Muscle of back (tissue), 11 donors: ENCODE data around the gene SARM1. TPM values are rescaled to one million over a fixed set of nuclear protein-coding genes. Genes with fewer than 3 reads are reported as not detected.

Source experiments
- DNase-seq, 3 donors: peaks; one replicate each; pipeline versions ENCODE4 v3.0.0 to v3.0.0-alpha.2; 2013
- polyA plus RNA-seq, 10 donors: library from polyadenylated mRNA; unstranded; fragments of 120-200 nt; gene quantifications; one replicate each; pipeline ENCODE4 v1.2.1, GENCODE V29; 2013; ENCODE audit not compliant: insufficient read length in 10 of 10

The SARM1 gene
- polyA plus RNA-seq, 10 donors, result 4.8 to 8.5 (median 5.8) TPM

GRCh38 chr17:28394337-28395116 is 23.0 kb downstream of the SARM1 start:
- DNase-seq, result no peak

- no peak for DNase-seq
Measured at GRCh38 chr17:28395426-28395825, 23.9 kb downstream of the SARM1 start.

- DNase-seq, result no peak
Measured at GRCh38 chr17:28395968-28396367, 24.5 kb downstream of the SARM1 start.

GRCh38 chr17:28396635-28397239 is 25.2 kb downstream of the SARM1 start:
- no peak for DNase-seq

GRCh38 chr17:28397275-28397674 is 25.8 kb downstream of the SARM1 start:
- no peak for DNase-seq

GRCh38 chr17:28397687-28398279 is 26.3 kb downstream of the SARM1 start:
- no peak for DNase-seq

- no peak for DNase-seq
Measured at GRCh38 chr17:28398280-28398981, 26.9 kb downstream of the SARM1 start.

- DNase-seq, result no peak
Measured at GRCh38 chr17:28399808-28400207, 28.3 kb downstream of the SARM1 start.

GRCh38 chr17:28402224-28402630 is 30.7 kb downstream of the SARM1 start:
- no peak for DNase-seq

GRCh38 chr17:28402844-28403243 is 31.4 kb downstream of the SARM1 start:
- DNase-seq, result no peak

- DNase-seq, result no peak
Measured at GRCh38 chr17:28404007-28404406, 32.5 kb downstream of the SARM1 start.

GRCh38 chr17:28404461-28404811 is 32.9 kb downstream of the SARM1 start:
- no peak for DNase-seq

GRCh38 chr17:28404812-28405570 is 33.5 kb downstream of the SARM1 start:
- DNase-seq, result peak in 1 of 3 donors; percentile 61

- DNase-seq, result peak; percentile 38 to 87 (median 72)
Measured at GRCh38 chr17:28405632-28406472, 34.4 kb downstream of the SARM1 start, which contains the start of gene SLC46A1. Gene SLC46A1 (minus strand): TSS chr17:28406212. CDS start chr17:28406114, 98 bp downstream.

- no peak for DNase-seq
Measured at GRCh38 chr17:28406473-28406814, 35.0 kb downstream of the SARM1 start.

- DNase-seq, result no peak
Measured at GRCh38 chr17:28407130-28407973, 35.9 kb downstream of the SARM1 start.

GRCh38 chr17:28407974-28408306 is 36.4 kb downstream of the SARM1 start:
- no peak for DNase-seq

GRCh38 chr17:28412099-28412498 is 40.6 kb downstream of the SARM1 start:
- no peak for DNase-seq

GRCh38 chr17:28413804-28414203 is 42.3 kb downstream of the SARM1 start:
- no peak for DNase-seq

GRCh38 chr17:28415886-28416285 is 44.4 kb downstream of the SARM1 start:
- DNase-seq, result no peak
